ENCODE measurements around the gene SERP2. TPM values are rescaled to one million over a fixed set of nuclear protein-coding genes. Genes with fewer than 3 reads are reported as not detected.

Gene SERP2
- total RNA-seq, 1 experiment from 2014 or later: not detected

DNA sequence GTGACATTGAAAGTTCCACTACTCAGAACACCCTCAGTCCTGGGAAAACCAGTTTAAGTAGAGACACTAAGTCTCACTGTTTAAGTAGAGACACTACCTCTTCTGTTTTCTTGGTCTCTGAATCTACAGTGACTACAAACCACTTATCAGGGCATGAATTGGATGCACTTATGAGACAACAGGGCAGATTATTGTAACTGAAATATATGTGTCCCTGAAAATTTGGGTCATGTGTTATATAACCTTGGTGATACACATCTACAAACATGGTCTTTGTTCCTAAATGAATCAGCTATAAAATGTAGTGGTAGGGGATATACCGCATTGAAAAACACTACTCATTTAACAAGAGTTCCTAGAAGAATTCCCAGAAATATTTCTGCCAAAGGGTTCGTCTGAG is 55.7 kb downstream of the SERP2 start:
- Histone ChIP-seq H3K4me3 (ENCODE audit: low read depth, low read length) (no peak overlapping the region), H3K27me3 (replicated peaks; ENCODE audit: control insufficient read depth, insufficient read depth, low read length) (no peaks in the 10 kb centered on the region), H3K9me3 (0 out of 2 replicates have a peak, but pooled peaks cover 5% of the 10 kb centered on the region), H3K36me3 (ENCODE audit: control insufficient read depth, insufficient read depth, low read length) (peaks cover 2% of the 10 kb centered on the region; the same call in 1 of the 2 replicates), H3K4me1 (peaks cover 39% of the 10 kb centered on the region)
- TF ChIP-seq, protein P1, sequence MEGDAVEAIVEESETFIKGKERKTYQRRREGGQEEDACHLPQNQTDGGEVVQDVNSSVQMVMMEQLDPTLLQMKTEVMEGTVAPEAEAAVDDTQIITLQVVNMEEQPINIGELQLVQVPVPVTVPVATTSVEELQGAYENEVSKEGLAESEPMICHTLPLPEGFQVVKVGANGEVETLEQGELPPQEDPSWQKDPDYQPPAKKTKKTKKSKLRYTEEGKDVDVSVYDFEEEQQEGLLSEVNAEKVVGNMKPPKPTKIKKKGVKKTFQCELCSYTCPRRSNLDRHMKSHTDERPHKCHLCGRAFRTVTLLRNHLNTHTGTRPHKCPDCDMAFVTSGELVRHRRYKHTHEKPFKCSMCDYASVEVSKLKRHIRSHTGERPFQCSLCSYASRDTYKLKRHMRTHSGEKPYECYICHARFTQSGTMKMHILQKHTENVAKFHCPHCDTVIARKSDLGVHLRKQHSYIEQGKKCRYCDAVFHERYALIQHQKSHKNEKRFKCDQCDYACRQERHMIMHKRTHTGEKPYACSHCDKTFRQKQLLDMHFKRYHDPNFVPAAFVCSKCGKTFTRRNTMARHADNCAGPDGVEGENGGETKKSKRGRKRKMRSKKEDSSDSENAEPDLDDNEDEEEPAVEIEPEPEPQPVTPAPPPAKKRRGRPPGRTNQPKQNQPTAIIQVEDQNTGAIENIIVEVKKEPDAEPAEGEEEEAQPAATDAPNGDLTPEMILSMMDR (IDR thresholded peaks at IDR 0.05; ENCODE audit: insufficient read depth in 1 of 2, low read depth in 1 of 2, low read length in 1 of 2, severe bottlenecking in 1 of 2, unreplicated experiment in 1 of 2): no peak
- Mint-ChIP-seq H3K4me3 (ENCODE audit: unreplicated experiment) (no peak overlapping the region), H3K36me3 (ENCODE audit: insufficient read depth, unreplicated experiment) (peaks cover 22% of the 10 kb centered on the region), H3K27me3 (ENCODE audit: insufficient read depth, unreplicated experiment) (no peaks in the 10 kb centered on the region), H3K9me3 (ENCODE audit: unreplicated experiment) (no peaks in the 10 kb centered on the region), H3K4me1 (ENCODE audit: low read depth, unreplicated experiment) (peaks cover 36% of the 10 kb centered on the region), H3K27ac (ENCODE audit: unreplicated experiment) (no peak overlapping the region)
- CTCF ChIA-PET: no interaction called here
- intact Hi-C loops (cut with micrococcal nuclease; ENCODE audit: unreplicated experiment): no loop called here
- DNase-seq: no peak
- BruUV-seq (replicated peaks): no TSS peak
- POLR2A ChIA-PET: no interaction called here

DNA sequence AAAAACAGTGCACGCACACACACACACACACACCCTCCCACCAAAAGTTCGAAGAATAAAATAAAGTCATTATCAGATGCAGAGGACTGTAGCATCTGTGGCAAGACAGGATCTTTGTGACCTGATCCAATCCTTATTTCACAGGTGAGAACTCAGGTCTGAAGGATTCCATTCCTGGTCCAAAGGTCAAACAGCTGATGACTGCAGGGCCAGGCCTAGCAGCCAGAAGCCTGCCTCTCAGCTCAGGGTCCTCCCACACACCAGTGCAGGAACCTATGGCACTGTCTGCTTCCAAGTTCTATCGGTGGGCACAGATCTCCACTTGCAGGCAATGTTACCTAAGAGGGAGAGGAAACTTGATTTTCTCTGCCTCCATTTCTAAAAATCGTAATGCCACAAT is 57.5 kb downstream of the SERP2 start:
- peaks cover 41% of the 10 kb centered on the region for H3K4me1 Mint-ChIP-seq (ENCODE audit: low read depth, unreplicated experiment)
- POLR2A ChIA-PET: interaction anchor here (0.6 to 1.0 kb wide), 3 partner anchors 27 to 63 kb away, joined by 3 to 8 read pairs (median 5); no protein-coding TSS in a partner anchor
- H3K4me3 Mint-ChIP-seq (ENCODE audit: unreplicated experiment): peak overlapping the region; percentile 16
- peaks cover 40% of the 10 kb centered on the region for H3K36me3 Mint-ChIP-seq (ENCODE audit: insufficient read depth, unreplicated experiment)
- TF ChIP-seq, protein P1 (IDR thresholded peaks at IDR 0.05; ENCODE audit: insufficient read depth in 1 of 2, low read depth in 1 of 2, low read length in 1 of 2, severe bottlenecking in 1 of 2, unreplicated experiment in 1 of 2): no peak
- CTCF ChIA-PET: interaction anchor here (0.7 to 1.0 kb wide), 2 partner anchors 63 to 67 kb away, joined by 4 read pairs; no protein-coding TSS in a partner anchor
- peak overlapping the region; percentile 50 for H3K27ac Mint-ChIP-seq (ENCODE audit: unreplicated experiment)
- 0 out of 2 replicates have a peak, but pooled peaks cover 5% of the 10 kb centered on the region for H3K9me3 ChIP-seq
- no peak overlapping the region for H3K4me3 ChIP-seq (ENCODE audit: low read depth, low read length)
- DNase-seq: peak; percentile 86 to 89
- peaks cover 44% of the 10 kb centered on the region for H3K4me1 ChIP-seq
- no peaks in the 10 kb centered on the region for H3K27me3 Mint-ChIP-seq (ENCODE audit: insufficient read depth, unreplicated experiment)
- no TSS peak for BruUV-seq (replicated peaks)
- peaks cover 6% of the 10 kb centered on the region for H3K36me3 ChIP-seq (ENCODE audit: control insufficient read depth, insufficient read depth, low read length)
- no peaks in the 10 kb centered on the region for H3K9me3 Mint-ChIP-seq (ENCODE audit: unreplicated experiment)
- intact Hi-C loops (cut with micrococcal nuclease; ENCODE audit: unreplicated experiment): loop anchor here (1.0 kb wide), 2 partner anchors 44 to 202 kb away; no protein-coding TSS in a partner anchor
- H3K27me3 ChIP-seq (replicated peaks; ENCODE audit: control insufficient read depth, insufficient read depth, low read length): no peaks in the 10 kb centered on the region

DNA sequence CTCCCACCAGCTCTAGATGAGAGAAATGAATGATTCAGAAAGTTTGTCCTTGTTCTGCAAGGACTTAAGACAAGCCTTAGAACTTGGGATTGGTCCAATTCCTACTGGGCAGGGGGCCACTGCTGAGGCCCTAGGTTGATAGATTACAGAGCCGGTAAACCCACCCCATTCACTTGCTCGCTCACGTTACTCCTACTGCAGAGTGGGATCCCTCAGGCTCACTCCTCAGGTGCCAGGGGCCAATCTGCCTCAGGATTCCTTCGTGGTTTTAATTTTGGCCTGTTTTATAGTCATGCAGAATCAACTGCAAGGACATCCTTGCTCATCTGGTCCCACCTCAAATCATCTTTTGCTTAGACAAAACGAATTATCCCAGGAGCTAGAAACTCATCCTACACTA is 59.0 kb downstream of the SERP2 start:
- CTCF ChIA-PET: no interaction called here
- no peak for DNase-seq
- Mint-ChIP-seq H3K27me3 (ENCODE audit: insufficient read depth, unreplicated experiment) (no peaks in the 10 kb centered on the region), H3K4me1 (ENCODE audit: low read depth, unreplicated experiment) (peaks cover 46% of the 10 kb centered on the region), H3K27ac (ENCODE audit: unreplicated experiment) (peak overlapping the region; percentile 62), H3K4me3 (ENCODE audit: unreplicated experiment) (peak overlapping the region; percentile 93), H3K36me3 (ENCODE audit: insufficient read depth, unreplicated experiment) (peaks cover 51% of the 10 kb centered on the region), H3K9me3 (ENCODE audit: unreplicated experiment) (no peaks in the 10 kb centered on the region)
- intact Hi-C loops (cut with micrococcal nuclease; ENCODE audit: unreplicated experiment): no loop called here
- TF ChIP-seq, protein P1 (IDR thresholded peaks at IDR 0.05; ENCODE audit: insufficient read depth in 1 of 2, low read depth in 1 of 2, low read length in 1 of 2, severe bottlenecking in 1 of 2, unreplicated experiment in 1 of 2): no peak
- Histone ChIP-seq H3K9me3 (no peaks in the 10 kb centered on the region), H3K4me3 (ENCODE audit: low read depth, low read length) (no peak overlapping the region), H3K27me3 (replicated peaks; ENCODE audit: control insufficient read depth, insufficient read depth, low read length) (no peaks in the 10 kb centered on the region), H3K36me3 (ENCODE audit: control insufficient read depth, insufficient read depth, low read length) (peaks cover 6% of the 10 kb centered on the region), H3K4me1 (peaks cover 50% of the 10 kb centered on the region)
- POLR2A ChIA-PET: no interaction called here
- no TSS peak for BruUV-seq (replicated peaks)

Measured in Caco-2 (cell line).